ENCODE measurements around the gene HCN2.
"Not testable (repeated sequence)": the region's sequence is repeated elsewhere in the genome, so short reads cannot be mapped to it uniquely, and the experiment has no call there.

The HCN2 gene

DNA sequence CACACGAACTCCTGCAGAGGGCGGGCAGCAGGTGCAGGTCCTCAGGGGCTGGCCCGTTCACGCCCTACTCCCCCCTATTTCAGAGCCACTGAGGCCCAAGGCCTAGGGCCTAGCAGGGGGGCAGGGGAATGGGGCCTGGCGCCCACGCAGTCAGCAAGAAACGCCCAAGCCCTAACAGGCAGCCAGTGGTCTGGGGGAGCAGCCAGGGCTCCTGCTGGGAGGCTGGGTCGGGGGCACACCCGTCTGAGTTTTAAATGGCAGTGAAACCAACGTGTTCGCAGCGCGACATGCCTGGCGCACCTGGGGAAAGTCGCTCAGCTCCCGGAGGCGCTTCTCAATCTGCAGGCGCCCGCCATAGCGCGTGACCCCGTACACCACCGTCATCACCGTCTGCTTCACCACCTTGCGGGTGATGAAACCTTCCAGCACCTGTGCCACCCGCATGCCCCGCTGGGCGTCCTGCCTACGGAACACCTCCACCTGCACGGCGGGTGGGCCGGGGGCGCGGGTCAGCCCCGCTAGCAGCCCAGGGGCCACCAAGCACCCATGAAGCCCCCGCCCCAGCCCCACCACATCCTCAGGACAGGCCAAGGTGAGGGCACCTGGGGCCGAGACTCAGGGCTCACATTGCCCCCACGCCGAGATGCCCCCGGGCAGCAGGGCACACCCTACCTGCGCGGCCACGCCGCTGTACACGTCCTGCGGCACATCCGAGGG, 29.8 kb downstream of the HCN2 start:
- DNase-seq (ENCODE audit: low read depth in 2 of 2) = no peak

DNA sequence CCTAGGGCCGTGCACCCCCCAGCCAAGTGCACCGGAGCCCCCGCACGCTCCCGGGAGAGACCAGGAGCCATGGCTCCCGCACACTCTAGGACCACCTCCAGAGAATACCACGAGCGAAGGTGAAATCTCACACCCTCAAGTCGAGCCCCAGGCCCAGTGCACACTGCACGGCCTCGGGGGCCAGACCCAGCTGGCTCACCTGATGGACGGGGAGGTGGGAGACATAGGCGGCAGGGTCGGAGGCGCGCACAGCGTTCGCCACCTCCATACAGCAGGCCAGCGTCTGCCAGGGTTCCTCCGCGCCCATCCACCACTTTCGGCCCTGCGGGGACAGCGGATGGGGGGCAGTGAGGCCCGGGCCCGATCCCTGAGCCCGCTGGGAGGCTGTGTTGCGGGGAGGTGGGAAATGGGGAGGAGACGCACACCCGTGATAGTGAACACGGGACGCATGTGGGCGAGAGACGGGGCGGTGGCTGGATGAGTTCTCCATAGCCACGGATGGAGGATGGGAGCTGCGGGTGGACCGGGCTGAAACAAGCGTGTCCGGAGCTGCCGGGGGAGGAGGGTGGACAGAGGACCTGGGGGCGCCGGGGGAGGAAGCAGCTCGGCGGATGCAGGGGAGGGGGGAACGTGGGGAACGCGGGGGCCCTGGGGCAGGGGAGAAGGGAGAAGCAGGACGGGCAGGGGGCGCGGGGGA, 30.6 kb downstream of the HCN2 start:
- DNase-seq (ENCODE audit: low read depth in 2 of 2) = no peak

DNA sequence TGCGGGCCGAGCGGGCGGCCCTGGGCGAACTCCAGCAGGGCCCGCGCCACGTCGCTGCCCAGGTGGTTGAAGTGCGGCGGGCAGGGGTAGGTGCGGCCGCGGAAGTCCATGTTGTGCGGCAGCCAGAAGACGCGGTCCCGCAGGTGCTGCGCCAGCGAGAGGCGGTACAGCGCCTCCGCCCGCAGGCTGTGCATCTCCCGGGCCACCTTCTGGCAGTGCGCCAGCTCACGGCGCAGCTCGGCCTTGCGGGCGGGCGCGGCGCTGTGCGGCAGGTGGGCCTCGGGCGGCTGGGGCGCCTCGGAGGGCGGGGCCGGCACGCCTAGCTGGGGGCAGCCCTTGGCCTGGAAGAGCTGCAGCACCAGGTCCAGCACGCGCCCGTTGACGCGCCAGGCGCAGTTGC, 31.5 kb downstream of the HCN2 start:
- DNase-seq (ENCODE audit: low read depth in 2 of 2) = not testable (repeated sequence)

- DNase-seq (ENCODE audit: low read depth in 2 of 2) = no peak
These were observed 32.1 kb downstream of the HCN2 start for GRCh38 chr19:621819-622218.

- no peak for DNase-seq (ENCODE audit: low read depth in 2 of 2)
These were observed 33.0 kb downstream of the HCN2 start for GRCh38 chr19:622666-623065.

- no peak for DNase-seq (ENCODE audit: low read depth in 2 of 2)
These were observed 33.7 kb downstream of the HCN2 start for GRCh38 chr19:623175-623916.

DNA sequence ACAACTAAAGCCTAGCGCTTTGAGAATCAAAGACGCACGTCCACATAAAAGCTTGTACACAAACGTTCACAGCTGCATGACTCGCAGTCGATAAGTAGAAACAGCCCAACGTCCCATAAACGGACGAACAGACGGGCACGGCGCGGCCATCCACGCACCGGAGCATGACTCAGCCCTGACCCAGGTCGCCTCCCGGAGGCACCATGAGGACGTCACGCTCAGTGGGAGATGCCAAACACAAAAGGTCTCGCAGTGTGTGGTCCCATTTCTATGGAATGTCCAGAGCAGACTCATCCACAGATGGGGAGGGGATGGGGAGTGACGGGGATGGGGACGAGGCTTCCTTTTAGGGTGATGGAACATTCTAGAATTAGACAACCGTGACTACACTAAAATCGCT, 34.3 kb downstream of the HCN2 start:
- no peak for DNase-seq (ENCODE audit: low read depth in 2 of 2)

DNA sequence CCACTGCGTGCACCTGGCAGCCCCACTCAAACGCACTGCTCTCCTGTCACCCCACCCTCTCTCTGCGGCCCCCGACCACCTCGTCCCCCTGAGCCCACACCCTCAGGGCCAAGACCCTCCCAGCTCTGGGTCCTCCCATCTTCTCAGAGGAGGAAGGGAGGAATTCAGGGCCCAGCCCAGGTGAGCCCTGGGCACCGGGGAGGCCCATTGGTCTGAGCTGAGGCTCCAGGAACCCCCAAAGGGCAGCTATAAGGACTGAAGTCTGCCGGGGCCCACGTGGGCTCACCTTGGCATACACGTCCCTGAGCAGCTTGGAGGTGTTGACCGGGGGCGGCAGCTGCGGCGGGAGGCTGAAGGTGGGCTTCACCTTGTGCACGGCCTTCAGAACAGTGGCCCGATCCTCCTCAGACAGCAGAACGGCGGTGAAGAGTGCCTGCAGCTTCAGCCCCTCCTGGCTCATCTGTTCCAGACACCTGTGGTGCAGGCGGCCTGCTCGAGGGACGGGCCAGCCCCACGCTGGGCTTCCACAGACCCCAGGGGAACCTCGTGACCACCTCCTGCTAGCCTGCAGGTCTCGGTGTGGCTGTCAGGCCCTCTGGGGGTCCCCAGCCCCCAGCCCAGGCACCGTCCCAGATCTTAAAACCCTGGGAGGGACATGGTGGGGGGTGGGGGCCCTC, 34.9 kb downstream of the HCN2 start:
- no peak for DNase-seq (ENCODE audit: low read depth in 2 of 2)

DNA sequence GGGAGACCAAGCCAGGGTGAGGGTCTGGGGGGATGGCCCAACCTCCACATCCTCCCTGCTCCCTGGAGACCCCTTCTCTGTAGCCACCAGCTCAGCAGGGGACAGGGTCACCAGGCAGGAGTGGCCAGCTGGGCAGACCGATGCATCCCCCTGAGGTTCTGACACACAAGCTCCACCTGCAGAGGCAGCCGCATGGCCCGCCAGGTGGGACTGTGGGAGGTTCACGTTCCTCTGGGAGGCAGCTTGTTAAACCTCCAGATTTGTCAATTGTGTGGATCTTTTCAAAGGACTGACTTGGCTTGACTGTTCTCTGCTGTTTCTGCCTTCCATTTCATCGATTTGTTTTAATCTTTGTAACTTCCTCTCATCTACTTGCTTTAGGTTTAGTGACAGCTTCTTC, 35.6 kb downstream of the HCN2 start:
- no peak for DNase-seq (ENCODE audit: low read depth in 2 of 2)

- DNase-seq (ENCODE audit: low read depth in 2 of 2) = not testable (repeated sequence)
These were observed 36.9 kb downstream of the HCN2 start for GRCh38 chr19:626566-626965.

DNA sequence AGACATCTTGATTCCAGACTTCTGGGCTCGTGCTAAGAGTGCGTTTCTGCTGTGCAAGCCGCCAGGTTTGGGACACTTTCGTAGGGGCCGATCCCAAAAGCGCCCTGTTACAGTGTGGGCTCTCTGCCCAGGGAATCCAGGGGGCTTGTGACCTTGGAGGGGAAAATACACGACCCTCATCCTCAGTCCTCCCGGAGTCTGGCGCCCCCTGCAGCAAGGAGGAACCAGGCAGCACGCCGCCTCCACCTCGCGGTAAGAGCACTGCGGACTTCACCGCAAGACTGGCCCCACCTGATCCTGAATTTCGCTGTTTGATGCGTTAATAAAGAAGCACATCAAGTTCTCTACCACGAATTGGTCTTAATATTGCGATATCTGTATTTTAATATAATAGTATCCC, 38.5 kb downstream of the HCN2 start:
- DNase-seq (ENCODE audit: low read depth in 2 of 2) = no peak

- not testable (repeated sequence) for DNase-seq (ENCODE audit: low read depth in 2 of 2)
These were observed 39.8 kb downstream of the HCN2 start for GRCh38 chr19:629515-629914.

GRCh38 chr19:629961-630714, 40.5 kb downstream of the HCN2 start:
- DNase-seq (ENCODE audit: low read depth in 2 of 2) = no peak

- peak in 1 of 2 donors; percentile 48 for DNase-seq (ENCODE audit: low read depth in 2 of 2)
These were observed 42.9 kb downstream of the HCN2 start for GRCh38 chr19:632579-633067.

GRCh38 chr19:633068-633785, 43.5 kb downstream of the HCN2 start, which contains the start of gene POLRMT:
Gene POLRMT, minus strand, starts transcription at chr19:633537. Its CDS starts 25 bp downstream, at chr19:633512.
- peak; percentile 90 to 93 for DNase-seq (ENCODE audit: low read depth in 2 of 2)

DNA sequence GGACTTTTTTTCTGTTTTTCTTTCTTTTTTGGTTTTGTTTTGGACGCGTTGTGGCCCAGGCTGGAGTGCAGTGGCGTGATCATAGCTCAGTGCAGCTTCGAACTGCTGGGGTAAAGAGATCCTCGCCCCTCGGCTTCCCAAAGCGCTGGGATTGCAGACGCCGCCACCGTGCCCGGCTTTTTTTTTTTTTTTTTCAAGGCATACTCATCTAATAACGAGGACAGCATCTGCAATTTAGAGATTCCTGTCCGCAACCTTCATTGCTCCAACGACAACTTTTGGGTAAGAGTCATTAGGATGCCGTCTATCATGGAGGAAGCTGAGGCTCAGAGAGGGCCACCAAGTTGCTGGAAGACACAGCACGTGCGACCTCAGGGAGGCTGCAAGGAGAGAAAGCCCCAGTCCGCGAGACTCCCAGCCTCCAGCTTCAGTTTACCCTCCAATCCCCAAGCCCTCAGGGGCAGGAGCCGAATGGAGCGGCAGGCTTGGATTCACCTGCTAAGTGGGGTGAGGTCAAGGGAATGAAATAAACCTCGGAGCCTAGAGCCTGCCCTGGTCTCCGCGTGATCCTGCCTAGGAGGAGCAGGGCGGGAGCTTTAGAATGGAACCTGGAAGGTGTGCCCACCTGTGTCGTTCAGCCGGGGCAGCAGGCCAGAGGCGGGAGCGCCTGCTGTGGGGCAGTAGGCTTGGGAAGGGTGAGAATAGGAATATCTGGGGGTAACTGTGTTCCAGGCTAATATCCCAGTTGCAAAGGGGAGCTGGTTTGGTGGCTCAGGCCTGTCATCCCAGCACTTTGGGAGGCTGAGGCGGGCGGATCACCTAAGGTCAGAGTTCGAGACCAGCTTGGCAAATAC, 44.3 kb downstream of the HCN2 start:
- DNase-seq (ENCODE audit: low read depth in 2 of 2) = no peak

GRCh38 chr19:634975-635652, 45.4 kb downstream of the HCN2 start:
- DNase-seq (ENCODE audit: low read depth in 2 of 2) = no peak

DNA sequence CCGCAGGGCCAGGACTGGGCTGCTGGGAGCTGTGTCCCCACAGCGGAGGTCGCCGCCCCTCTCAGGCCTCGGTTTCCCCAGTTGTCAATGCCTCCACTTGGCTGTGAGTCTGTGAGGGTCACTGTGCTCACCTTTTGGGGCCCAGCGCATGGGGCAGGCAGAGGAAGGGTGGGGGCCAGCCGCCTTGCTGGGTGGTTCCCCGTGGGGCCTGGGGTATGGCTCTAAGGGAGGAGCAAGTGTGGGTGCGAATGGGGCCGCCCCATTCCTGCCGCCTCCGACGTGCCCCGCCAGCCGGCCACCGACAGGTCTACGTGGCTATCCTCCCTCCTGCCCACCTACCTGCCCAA, 49.2 kb downstream of the HCN2 start:
- DNase-seq (ENCODE audit: low read depth in 2 of 2) = no peak

Measured in activated CD4-positive, alpha-beta T cell treated with anti-CD3 and anti-CD28 coated beads for 24 hours (primary cell).